Smooth muscle cell (in vitro differentiated cells): ENCODE measurements around the gene RPP21. TPM values are rescaled to one million over a fixed set of nuclear protein-coding genes. Genes with fewer than 3 reads are reported as not detected.

Experiments used
- DNase-seq: peaks from one replicate; lab custom pipeline; 2025; ENCODE audit not compliant: unreplicated experiment; lab: John Stamatoyannopoulos, UW
- H2AFZ ChIP-seq: fragments of 200-600 bp; sonication (generic); 2 replicates; pipeline ENCODE4 v1.6.0; 2016; ENCODE audit warnings: antibody characterized with exemption, low read depth, mild to moderate bottlenecking
- H3F3A ChIP-seq: fragments of 200-600 bp; sonication (generic); 2 replicates; pipeline ENCODE4 v1.6.0; 2017; ENCODE audit warnings: antibody characterized with exemption, low read depth
- H3K27ac ChIP-seq: fragments of 200-600 bp; sonication (generic); 2 replicates; pipeline ENCODE4 v1.5.1; 2016; ENCODE audit warnings: low read depth, mild to moderate bottlenecking
- H3K27me3 ChIP-seq: fragments of 200-600 bp; sonication (generic); 2 replicates; pipeline ENCODE4 v1.6.1; 2016; ENCODE audit warnings: low read depth, mild to moderate bottlenecking
- H3K36me3 ChIP-seq: fragments of 200-600 bp; sonication (generic); 2 replicates; pipeline ENCODE4 v1.5.1; 2016; ENCODE audit warnings: low read depth
- H3K4me1 ChIP-seq: fragments of 200-600 bp; sonication (generic); 2 replicates; pipeline ENCODE4 v1.5.1; 2016; ENCODE audit warnings: low read depth
- H3K4me2 ChIP-seq: fragments of 200-600 bp; sonication (generic); 2 replicates; pipeline ENCODE4 v1.6.0; 2016; ENCODE audit warnings: mild to moderate bottlenecking
- H3K4me3 ChIP-seq: fragments of 200-600 bp; sonication (generic); 2 replicates; pipeline ENCODE4 v1.5.1; 2016; ENCODE audit warnings: mild to moderate bottlenecking
- H3K79me2 ChIP-seq: fragments of 200-600 bp; sonication (generic); 2 replicates; pipeline ENCODE4 v1.6.0; 2016; ENCODE audit warnings: low read depth, mild to moderate bottlenecking
- H3K9ac ChIP-seq: fragments of 200-600 bp; sonication (generic); 2 replicates; pipeline ENCODE4 v1.6.0; 2016; ENCODE audit warnings: low read depth
- H3K9me3 ChIP-seq: fragments of 200-600 bp; sonication (generic); replicated peaks from 2 replicates; pipeline ENCODE4 v1.5.1; 2016; ENCODE audit warnings: low read depth
- H4K20me1 ChIP-seq: fragments of 200-600 bp; sonication (generic); 2 replicates; pipeline ENCODE4 v1.6.0; 2016; ENCODE audit warnings: low read depth
- CTCF ChIP-seq: fragments of 200-600 bp; sonication (generic); IDR thresholded peaks from 2 replicates; pipeline ENCODE4 v1.5.1; 2017; ENCODE audit warnings: borderline replicate concordance, mild to moderate bottlenecking, antibody characterized with exemption; ENCODE audit not compliant: insufficient read depth, poor library complexity, severe bottlenecking
- WGBS: methylation state at CpG from one replicate; pipeline ENCODE4 v1.1.7; 2016; ENCODE audit warnings: low lambda C conversion rate; 5-methylcytosine and 5-hydroxymethylcytosine counted together
- polyA plus RNA-seq: library from polyadenylated mRNA; unstranded; fragments of >200 nt; fragmentation: Nextera tagmentation; extraction: Ambion mirVana; gene quantifications from 2 replicates; pipeline ENCODE4 v1.2.1, GENCODE V29; 2016
- total RNA-seq: library from RNA; depleted of rRNA; stranded (reverse); fragments of >200 nt; gene quantifications from 2 replicates; pipeline ENCODE4 v1.2.3, GENCODE V29; 2014

The RPP21 gene
- total and polyA plus RNA-seq, 2 experiments from 2014 or later: 66.3 to 77.5 TPM

DNA sequence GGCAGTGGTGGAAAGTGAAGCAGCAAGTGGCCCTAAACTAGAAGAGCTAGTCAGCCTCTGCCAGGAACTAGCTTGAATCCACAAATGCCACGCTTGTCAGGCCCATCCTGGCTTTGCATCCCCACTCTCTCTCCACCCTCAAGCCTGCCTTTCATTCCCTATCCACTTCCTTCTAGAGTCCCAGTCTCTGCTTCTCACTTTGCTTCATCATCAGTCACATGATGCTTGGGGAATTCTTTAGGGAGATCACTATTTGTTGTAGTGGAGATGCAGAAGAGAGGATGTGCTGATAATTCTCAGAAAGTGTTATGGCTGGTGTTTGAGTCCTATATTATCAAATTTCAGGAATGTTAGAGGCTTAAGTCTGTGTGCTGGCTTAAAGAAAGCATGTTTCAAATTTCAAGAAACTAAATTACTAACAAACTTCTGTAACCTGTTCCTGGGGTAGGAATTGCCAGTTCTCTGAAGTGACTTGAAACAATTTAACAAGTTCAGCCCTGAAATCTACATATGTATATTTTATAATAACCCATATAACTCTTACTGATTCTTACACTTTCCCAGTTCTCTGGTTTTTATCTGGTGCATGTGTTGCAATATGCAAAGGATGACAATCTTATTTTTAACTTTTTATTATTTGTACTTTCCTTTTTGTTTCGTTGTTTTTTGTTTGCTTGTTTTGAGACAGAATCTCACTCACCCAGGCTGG lies 10.7 kb upstream of the RPP21 start:
- Histone ChIP-seq H3K27ac (no peak overlapping the region), H3K79me2 (no peaks in the 10 kb centered on the region), H4K20me1 (no peaks in the 10 kb centered on the region), H3K9me3 (no peaks in the 10 kb centered on the region), H2AFZ (no peak overlapping the region), H3F3A (no peaks in the 10 kb centered on the region), H3K4me3 (no peak overlapping the region), H3K9ac (no peak overlapping the region), H3K27me3 (no peaks in the 10 kb centered on the region), H3K4me2 (no peak overlapping the region), H3K36me3 (peaks cover 38% of the 10 kb centered on the region), H3K4me1 (no peaks in the 10 kb centered on the region)
- TF ChIP-seq CTCF: no peak
- WGBS: 90% methylated on average over 2 of the region's 2 CpGs
- no peak for DNase-seq

GRCh38 chr6:30340589-30341054 lies 4.3 kb upstream of the RPP21 start:
- H3F3A ChIP-seq: no peaks in the 10 kb centered on the region
- no peaks in the 10 kb centered on the region for H3K79me2 ChIP-seq
- no peaks in the 10 kb centered on the region for H3K4me1 ChIP-seq
- no peak overlapping the region for H3K4me2 ChIP-seq
- H2AFZ ChIP-seq: no peak overlapping the region
- H3K27ac ChIP-seq: no peak overlapping the region
- no peak overlapping the region for H3K4me3 ChIP-seq
- TF ChIP-seq CTCF: no peak
- 70% methylated on average over 6 of the region's 6 CpGs for WGBS
- no peaks in the 10 kb centered on the region for H3K9me3 ChIP-seq
- no peaks in the 10 kb centered on the region for H4K20me1 ChIP-seq
- no peaks in the 10 kb centered on the region for H3K27me3 ChIP-seq
- DNase-seq: no peak
- peaks cover 24% of the 10 kb centered on the region for H3K36me3 ChIP-seq
- H3K9ac ChIP-seq: no peak overlapping the region

- no peak overlapping the region for H2AFZ ChIP-seq
- H3K9ac ChIP-seq: no peak overlapping the region
- DNase-seq: no peak
- no peaks in the 10 kb centered on the region for H4K20me1 ChIP-seq
- peaks cover 20% of the 10 kb centered on the region for H3K36me3 ChIP-seq
- H3K4me2 ChIP-seq: no peak overlapping the region
- WGBS: 95% methylated on average over 3 of the region's 3 CpGs
- H3K79me2 ChIP-seq: no peaks in the 10 kb centered on the region
- TF ChIP-seq CTCF: no peak
- no peaks in the 10 kb centered on the region for H3K27me3 ChIP-seq
- H3K9me3 ChIP-seq: no peaks in the 10 kb centered on the region
- H3F3A ChIP-seq: no peaks in the 10 kb centered on the region
- H3K4me3 ChIP-seq: no peak overlapping the region
- H3K4me1 ChIP-seq: no peaks in the 10 kb centered on the region
- H3K27ac ChIP-seq: no peak overlapping the region
These were observed 3.7 kb upstream of the RPP21 start for GRCh38 chr6:30341218-30341617.

DNA sequence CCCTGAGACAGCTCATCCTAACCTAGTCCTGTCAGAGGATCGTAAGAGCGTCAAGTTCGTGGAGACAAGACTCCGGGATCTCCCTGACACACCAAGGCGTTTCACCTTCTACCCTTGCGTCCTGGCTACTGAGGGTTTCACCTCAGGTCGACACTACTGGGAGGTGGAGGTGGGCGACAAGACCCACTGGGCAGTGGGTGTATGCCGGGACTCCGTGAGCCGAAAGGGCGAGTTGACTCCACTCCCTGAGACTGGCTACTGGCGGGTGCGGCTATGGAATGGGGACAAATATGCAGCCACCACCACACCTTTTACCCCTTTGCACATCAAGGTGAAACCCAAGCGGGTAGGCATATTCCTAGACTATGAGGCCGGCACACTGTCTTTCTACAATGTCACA lies 3.2 kb upstream of the RPP21 start:
- Histone ChIP-seq H3K9ac (no peak overlapping the region), H3F3A (no peaks in the 10 kb centered on the region), H2AFZ (no peak overlapping the region), H3K36me3 (peaks cover 15% of the 10 kb centered on the region), H3K79me2 (no peaks in the 10 kb centered on the region), H3K4me3 (no peak overlapping the region), H3K9me3 (no peaks in the 10 kb centered on the region), H3K27me3 (no peaks in the 10 kb centered on the region), H4K20me1 (no peaks in the 10 kb centered on the region), H3K4me2 (no peak overlapping the region), H3K27ac (no peak overlapping the region), H3K4me1 (no peaks in the 10 kb centered on the region)
- no peak for TF ChIP-seq CTCF
- 96% methylated on average over 16 of the region's 16 CpGs for WGBS
- no peak for DNase-seq
